DMS153 treated with DMSO at 0.1 percent for 48 hours (cell line): ENCODE results near the gene PLS3.
"Not testable (repeated sequence)": the region's sequence is repeated elsewhere in the genome, so short reads cannot be mapped to it uniquely, and the experiment has no call there.

Experiments
- DNase-seq: peaks from one replicate; lab custom pipeline; 2025; ENCODE audit not compliant: unreplicated experiment; lab: John Stamatoyannopoulos, UW

PLS3 gene, protein sequence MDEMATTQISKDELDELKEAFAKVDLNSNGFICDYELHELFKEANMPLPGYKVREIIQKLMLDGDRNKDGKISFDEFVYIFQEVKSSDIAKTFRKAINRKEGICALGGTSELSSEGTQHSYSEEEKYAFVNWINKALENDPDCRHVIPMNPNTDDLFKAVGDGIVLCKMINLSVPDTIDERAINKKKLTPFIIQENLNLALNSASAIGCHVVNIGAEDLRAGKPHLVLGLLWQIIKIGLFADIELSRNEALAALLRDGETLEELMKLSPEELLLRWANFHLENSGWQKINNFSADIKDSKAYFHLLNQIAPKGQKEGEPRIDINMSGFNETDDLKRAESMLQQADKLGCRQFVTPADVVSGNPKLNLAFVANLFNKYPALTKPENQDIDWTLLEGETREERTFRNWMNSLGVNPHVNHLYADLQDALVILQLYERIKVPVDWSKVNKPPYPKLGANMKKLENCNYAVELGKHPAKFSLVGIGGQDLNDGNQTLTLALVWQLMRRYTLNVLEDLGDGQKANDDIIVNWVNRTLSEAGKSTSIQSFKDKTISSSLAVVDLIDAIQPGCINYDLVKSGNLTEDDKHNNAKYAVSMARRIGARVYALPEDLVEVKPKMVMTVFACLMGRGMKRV

DNA sequence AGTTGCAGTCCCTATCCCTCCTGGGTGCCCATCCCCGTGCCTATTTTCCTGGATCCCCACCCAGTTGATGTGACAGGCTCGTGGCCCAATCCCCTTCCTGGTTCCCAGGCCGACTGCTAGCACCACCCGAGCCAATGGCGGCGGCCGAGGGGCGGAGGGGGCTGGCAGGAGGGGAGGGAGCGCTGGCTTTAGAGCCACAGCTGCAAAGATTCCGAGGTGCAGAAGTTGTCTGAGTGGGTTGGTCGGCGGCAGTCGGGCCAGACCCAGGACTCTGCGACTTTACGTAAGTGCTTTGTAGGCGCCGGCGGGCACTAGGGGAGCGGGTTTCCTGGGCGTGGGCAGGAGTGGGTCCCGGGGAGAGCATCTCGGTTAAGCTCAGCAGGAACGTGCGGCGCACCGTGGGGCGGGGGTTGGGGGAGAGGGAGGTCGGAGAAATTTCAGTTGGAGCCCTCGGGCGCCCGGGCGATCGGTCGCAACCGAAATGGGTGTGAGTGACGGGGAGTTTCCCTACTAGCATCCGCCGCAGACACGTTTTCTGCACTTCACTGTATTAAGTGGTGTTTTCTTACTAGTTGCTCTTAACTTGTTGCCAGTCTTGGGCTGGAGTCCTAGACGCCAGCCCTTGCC is at the start of gene PLS3:
PLS3 (plus strand) TSS at position 197 of the 627 bp plus-strand sequence. CDS start 49,077 bp downstream, outside the sequence.
- DNase-seq: peak; percentile 19

DNA sequence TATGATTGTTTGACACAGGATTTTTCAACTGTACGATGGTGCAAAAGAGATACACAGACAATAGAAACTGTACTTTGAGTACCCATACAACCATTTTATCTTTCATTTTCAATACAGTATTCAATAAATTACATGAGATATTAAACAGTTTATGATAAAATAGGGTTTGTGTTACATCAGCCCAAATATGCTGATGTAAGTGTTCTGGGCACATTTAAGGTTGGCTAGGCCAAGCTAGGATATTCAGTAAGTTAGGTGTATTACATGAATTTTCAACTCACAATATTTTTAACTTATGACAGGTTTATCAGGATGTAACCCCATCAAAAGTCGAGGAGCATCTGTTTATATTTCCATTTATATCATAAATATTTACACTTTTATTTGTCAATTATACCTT is 42.9 kb upstream of the PLS3 start:
- DNase-seq: no peak

DNA sequence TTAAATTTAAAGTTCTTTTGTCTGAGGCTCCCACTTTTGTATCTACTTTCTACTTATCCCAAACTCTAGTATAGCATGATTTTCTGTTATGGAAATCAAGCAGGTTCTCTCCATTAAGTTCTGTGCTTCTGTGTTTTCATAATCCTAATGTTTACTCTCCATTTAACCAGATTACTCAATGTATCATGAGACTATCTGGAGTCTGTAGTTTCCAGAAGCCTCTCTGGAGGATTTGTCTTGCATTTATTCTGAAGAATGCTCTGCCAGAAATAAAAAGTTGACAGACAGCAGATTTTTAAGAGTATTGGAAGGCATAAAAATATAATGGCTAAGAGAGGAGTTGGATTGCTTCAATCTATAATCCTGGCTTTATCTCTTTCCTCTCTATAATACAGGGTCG is 39.2 kb upstream of the PLS3 start:
- DNase-seq: no peak

- no peak for DNase-seq
Measured at GRCh38 chrX:115522952-115523351, 38.0 kb upstream of the PLS3 start.

- DNase-seq: peak; percentile 5
Measured at GRCh38 chrX:115525486-115525885, 35.5 kb upstream of the PLS3 start.

GRCh38 chrX:115531818-115532403 is 29.1 kb upstream of the PLS3 start:
- no peak for DNase-seq

DNA sequence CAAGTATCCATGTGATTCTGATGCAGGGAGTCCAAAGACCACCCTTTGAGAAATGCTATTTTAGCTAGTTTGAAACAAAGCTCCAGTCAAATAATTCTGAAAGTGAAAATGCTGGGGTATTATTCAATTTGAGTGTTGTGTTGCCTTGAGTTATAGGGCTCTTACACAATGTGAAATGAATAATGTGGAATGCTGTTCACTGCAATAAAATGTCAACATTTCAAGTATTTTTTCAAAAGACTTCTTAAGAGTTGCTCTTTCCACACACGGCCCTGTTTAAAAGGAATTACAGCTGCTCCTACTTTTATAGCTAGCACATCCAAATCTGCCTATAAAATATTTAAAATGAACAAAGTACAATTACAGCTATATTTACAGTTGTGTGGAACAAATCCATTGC is 27.5 kb upstream of the PLS3 start:
- no peak for DNase-seq

DNA sequence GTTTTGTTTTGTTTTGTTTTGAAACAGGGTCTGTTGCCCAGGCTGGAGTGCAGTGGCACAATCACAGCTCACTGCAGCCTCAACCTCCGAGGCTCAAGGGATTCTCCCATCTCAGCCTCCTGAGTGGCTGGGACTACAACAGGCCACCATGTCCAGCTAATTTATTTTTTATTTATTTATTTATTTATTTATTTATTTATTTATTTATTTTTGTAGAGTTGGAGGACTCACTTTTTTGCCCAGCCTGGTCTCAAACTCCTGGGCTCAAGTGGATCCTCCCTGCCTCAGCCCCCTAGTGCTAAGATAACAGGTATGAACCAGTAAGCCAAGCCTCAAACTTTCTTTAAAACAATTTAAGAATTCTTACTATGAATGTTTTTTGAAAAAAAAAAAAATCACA is 26.6 kb upstream of the PLS3 start:
- no peak for DNase-seq

DNA sequence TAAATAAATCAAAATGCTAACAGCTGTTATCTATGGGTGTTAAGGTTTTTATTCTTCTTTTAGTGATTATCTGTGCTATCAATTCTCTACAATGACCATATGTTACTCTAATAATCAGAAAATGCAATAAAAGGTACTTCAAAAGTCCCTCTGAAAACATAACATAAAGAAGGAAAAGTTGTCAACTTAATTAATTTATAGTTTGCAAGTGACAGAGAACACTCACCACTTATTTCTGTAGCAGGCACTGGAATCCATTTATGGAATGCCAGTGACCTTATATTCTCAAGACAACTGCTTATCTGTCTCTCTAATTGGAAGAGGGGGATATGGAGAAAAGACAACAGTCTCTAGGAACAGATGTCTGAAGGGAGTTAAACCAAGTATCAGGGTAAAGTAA is 25.6 kb upstream of the PLS3 start:
- no peak for DNase-seq

DNA sequence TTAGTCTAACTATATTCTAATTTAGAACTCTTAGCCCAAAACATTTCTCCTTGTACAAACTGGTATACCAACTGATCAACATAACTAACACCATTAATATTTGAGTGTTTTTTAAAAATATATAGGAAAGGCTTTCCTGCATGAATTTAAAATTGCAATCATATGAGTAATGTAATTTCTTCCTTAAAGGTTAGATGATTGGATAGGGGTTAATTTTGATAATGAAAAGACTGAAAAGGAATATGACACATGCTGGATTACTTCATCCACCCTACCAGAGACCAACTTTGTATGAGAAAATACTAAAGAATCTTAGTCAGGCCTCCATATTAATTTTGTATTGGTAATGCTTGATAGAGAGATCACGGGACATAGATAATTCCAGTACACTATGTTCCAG is 25.1 kb upstream of the PLS3 start:
- no peak for DNase-seq

- DNase-seq: no peak
Measured at GRCh38 chrX:115539841-115540240, 21.1 kb upstream of the PLS3 start.

DNA sequence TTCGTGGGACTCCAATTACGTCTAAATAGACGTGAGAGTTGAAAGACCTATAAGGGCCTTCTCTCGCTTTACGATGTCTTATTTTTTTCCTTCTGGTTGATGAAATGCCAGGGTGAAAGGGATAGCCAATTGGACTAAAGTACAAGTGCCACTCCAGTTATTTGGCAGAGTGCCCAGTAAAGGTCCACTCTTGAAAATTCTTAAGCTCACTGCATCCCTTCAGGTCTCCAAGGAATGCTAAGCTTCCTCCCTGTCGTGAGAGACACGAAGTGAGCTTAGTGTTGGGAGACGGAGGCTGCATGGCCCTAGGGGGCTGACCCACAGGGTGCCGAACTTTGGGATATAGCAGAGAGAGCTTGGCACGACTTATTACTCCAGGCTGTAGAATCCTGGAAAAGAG is 19.9 kb upstream of the PLS3 start:
- DNase-seq: not testable (repeated sequence)

- no peak for DNase-seq
Measured at GRCh38 chrX:115547448-115547847, 13.5 kb upstream of the PLS3 start.

- DNase-seq: no peak
Measured at GRCh38 chrX:115549008-115549407, 12.0 kb upstream of the PLS3 start.

DNA sequence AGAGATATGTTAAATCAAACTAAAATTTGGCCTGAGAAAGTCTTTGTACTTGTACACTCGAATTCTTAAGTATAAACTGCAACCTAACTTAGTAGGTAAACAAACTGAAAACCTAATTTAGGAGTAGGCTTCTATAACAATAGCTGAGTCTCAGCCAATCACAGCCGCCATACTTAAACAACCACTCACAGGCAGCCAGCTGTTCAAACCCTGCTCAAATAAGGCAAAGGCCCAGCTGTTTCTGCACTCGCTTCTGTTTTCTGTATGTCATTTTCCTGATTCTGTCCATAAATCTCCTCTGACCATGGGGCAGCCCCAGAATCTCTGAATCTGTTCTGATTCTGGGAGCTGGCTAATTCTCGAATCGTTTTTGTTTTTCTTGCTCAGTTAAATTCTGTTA is 7.8 kb upstream of the PLS3 start:
- no peak for DNase-seq

DNA sequence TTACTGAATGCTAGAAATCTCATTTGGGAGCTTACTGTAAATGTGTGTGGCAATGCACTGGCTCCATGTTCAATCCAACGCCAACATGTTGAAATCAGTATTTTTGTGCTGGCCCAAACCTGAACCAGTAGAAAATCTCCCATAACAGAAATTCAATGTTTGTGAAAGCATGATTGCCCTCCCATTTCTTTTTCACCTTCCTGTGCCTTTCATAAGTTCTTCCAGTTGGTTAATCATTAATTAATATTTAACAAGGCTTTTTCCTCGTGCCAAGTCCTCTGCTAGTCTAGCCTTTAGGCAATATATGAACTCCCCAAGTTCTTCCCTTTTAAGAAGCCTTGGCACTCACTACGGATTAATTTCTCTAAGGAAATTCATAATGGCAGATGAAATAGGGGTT is 1.3 kb upstream of the PLS3 start:
- no peak for DNase-seq

DNA sequence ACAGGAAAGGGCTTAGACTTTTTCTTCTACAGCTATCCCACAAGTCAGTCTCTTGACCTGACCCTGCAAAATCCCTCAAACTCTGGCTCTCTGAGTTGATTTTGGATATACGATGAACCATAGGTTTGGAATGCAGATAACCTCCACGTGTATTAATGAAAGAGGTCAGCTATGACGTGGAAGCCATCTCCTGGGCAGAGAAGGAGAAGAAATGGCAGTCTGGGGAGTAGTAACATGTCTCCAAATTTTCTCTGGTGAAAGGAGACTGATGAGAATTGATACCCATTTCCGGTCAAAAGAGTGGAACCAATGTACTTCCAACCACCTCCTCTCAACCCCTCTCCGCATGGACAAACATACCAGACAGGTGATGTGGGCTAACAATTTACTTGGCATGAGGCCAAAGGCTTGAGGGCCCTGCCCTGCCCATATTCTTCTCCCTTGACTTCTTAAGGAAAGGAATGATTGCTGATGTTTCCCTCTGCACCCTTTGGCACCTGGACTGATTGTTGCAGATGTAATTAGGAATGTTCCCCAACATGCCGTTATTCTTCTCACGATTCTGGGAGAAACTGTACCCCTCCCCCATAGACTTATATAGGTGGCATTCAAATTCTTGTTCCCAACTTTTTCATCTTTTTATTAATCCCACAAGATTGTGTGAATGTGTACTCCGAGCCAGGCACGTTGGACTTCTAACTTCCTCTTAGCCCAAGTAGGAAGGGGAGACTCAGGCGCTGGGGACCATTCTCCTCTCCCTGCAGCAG is 580 bp upstream of the PLS3 start:
- DNase-seq: no peak

DNA sequence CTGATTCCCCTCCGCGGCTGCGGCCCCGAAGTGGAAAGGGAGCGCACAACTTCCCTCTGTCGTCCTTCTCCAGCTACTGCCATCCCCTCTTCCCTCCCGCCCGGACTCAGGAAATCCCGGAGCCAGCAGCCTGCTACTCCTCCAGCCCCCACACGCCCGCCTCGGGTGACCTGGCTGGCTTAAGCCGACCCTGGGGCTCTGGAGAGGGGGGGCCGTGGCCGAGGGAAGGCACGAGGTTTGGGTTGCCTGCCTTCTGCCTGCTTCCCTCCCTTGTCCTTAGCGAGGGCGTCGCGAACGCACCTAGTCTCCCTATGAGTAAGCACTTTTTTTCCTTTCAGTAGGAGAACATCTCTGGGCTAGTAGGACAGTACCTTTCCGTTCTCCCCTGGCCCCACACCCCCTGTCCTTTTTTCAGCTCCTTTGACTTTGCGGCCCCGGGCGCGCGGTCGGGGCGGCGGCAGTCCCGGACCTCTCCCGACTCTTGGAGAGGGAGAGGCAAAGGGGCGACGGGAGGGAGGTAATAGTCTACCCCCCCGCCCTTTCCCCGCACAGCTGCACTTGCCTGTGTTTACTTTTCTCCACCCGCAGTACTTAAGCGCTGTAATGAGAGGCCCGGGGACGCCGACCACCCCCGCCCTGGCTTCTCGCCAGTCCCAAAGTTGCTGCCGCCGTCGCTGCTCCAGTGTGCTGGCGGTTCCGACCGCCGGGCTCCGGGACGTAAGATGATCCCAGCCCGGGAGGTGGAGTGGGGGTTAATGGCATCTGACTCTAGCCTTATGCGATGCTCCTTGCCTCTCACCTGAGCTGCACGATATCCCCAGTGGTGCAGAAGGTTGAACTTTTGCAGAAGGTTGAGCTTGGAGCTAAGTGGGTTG is 868 bp downstream of the PLS3 start:
- DNase-seq: peak; percentile 29

DNA sequence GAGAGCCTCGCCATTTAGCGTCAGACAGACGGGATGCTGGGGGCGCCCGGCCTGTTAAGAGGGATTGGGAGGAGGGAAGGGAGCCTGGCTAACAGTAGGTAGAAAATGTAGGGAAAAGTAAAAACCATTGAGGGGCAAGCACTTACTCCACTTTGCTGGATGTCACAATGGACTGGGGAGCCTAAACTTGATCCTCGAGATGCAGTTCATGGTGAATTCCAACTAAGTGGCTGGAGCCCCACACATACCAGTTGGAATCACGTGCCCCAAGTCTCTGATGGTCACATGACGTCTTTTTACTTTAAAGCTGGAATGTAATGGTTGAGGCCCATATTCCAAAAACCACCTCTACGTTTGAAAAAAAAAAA is 1.5 kb downstream of the PLS3 start:
- no peak for DNase-seq

DNA sequence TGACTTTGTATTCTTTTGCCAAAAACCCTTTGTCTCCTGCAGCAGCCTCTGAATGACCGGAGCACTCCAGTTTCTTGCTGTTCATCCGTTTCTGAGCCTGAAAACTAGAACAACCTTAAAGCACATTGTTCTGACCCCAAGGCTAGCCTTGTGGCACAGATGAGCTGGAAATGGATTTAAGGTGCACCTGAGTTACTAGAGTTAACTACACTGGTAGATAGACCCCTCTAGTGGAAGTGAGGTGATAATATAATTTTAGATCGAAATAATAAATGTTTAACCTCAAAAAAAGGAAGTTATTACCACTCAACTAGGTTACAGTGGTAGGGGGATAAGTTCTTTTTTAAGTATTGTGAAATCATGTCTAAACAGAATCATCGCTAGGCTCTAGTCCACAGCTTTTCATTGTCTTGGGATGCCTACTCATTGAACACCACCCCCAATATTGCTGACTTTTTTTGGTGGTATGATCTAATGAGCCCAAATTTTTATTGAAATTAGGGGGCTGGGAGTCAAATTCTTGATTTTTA is 2.7 kb downstream of the PLS3 start:
- no peak for DNase-seq
